GM18870 (cell line): ENCODE measurements around the gene DDX24.

Experiments
- ATAC-seq: cut with Tn5 transposase; IDR thresholded peaks from one replicate; pipeline ENCODE4 v1.9.1; 2021; ENCODE audit warnings: moderate library complexity; ENCODE audit not compliant: unreplicated experiment

The DDX24 gene

DNA sequence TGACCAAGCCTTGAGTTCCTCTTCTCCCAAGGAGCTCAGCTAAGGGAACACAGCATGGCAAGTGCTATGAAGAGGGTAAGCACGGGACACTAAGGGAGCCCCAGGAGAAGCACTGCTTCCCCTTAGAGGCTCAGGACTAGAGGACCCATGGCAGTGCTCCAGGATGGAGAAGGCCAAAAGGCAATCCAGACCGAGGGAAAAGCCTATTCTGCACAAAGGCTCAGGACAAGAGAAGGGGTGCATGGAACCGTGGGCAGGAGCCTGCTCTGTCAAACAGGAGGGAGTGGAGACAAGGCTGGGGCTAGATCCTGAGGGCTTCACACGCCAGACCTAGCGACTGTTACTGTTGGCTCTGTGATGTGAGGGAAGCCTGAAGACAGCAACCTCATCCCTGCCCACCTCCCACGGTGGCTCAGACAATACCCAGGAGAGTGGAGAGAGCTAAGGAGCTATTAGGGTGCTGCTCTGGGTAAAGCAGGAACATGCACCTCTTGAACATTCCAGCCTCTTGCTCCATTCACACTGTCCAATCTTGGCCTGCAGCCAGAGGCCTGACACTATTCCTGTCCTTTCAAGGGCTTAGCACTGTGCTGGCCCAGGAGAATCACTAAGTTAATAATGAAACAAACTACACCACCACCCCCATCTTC lies 30.6 kb downstream of the DDX24 start:
- ATAC-seq, result no peak

DNA sequence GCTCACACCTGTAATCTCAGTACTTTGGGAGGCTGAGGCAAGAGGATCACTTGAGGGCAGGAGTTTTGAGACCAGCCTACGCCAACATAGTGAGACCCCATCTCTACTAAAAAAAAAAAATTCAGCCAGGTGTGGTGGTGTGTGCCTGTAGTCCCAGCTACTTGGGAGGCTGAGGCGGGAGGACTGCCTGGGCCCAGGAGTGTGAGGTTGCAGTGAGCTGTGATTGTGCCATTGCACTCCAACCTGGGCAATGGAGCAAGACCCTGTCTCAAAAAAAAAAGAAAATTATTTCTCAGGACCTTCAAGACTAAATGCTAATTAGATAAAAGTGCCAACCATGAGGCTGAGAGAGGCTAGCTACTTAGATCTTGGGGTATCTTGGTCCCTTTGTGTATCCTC lies 31.4 kb downstream of the DDX24 start:
- no peak for ATAC-seq

DNA sequence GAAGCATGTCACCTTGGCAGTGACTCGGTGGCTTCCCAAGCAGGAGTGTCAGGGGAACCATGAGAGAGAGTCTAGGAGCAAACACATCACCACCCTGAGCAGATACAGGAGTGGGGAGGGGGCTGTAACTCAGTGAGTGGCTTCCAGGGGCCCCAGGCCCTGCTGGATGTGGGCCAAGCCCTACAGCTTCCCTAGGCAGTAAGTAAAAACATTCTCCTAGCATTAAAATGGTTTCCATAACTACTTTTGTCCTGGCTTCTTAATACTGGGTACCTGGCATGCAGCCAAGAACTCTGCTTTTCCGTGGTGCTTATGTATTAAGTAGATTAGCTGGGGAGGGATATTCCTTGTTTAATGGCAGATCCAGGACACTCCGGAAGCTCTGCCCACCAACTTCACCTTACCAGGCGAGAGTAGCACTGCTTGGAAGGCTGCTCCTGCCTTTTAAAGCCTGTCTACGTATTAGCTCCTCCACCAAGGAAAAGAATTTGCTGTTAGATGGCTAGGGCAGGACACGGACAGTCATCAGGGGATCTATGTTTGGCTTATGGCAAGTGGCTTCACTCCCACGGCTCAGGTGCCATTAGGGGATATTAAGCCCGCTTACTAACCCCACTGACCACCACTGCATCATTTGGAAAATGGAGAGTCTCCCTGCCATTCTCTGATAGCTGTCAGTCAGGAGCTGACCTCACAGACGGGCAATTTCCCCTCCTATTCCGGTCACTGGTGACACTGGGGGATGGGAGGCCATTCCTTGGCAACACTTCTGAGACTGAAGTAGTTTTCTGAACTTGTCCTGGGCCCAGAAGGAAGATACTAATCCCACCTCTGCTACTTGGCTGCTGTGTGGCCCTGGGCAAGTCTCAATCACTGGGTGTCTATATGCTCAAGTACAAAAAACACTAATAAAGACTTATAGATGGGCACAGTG lies 32.0 kb downstream of the DDX24 start:
- ATAC-seq, result no peak

DNA sequence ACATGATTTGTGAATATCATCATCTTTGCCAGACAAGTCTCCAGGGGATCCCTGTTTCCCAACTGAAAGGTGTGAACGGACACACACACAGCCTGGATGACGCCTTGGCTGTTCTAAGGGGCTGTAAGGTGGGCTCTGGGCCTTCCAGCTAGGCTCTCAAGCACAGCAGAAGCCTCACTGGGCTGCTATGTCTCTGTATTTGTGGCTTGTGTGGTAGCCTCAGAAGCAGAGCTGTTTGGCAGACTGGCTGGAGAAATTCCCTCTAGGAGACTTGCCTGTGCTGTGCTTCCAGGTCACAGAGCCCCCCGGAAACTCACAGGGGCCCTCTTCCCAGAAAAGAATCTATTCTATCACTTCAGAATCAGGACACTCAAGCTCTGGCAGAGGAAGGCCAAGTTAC lies 33.4 kb downstream of the DDX24 start:
- no peak for ATAC-seq

DNA sequence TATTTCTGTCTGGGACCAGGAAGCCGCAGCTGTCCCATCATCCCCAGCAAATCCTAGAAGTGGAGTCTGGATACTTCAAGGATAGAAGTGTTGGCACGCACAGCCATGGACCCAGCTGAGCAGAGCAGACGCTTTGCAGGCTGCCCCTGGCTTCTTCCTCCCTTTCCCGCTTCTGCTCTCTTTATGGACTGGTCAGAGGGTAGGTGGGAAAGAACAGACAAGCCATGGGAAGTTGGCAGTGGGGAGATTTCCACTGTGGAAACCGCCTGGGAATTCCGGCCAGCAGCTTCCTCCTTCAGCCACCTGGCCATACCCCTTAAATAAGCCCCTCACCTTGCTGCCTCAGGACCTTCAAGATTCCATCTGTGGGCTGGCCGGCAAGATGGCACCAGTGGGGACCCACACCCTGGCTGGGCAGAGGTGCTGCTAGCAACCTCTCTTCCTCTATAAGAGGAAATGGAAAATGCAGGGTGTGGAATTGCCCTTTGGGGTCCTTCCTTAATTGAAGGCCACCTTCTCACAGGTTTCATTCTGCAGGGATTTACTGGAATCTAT lies 34.2 kb downstream of the DDX24 start:
- no peak for ATAC-seq

DNA sequence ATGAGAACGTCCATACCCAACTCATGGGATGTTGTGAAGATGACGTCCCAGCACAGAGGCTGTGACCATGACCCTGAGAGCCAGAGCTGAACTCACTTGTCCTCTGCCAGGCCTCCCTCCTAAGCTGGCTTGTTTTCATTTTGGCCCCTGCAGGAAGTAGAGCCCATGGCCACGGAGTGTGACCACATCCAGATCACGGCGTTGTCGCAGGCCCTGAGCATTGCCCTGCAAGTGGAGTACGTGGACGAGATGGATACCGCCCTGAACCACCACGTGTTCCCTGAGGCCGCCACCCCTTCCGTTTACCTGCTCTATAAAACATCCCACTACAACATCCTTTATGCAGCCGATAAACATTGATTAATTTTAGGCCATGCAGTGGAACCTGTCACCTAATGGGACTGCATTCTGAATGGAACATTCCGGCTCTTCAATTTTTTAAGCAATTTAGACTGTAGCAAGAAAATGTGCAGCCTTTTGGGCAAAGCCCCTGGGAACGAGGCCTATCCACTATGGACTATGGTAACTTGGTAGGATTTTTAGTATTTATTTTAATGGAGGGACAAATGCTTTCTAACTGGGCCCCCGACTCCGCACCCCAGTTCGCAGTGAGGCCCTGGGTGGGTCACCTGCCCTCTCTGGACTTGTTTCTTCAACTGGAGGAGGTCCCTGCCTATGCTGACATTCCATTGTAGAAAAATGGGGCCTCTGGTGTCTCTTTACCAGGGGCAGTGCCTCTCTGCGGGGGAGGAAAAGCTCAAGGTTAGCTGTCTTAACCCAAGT lies 35.2 kb downstream of the DDX24 start:
- ATAC-seq, result no peak

DNA sequence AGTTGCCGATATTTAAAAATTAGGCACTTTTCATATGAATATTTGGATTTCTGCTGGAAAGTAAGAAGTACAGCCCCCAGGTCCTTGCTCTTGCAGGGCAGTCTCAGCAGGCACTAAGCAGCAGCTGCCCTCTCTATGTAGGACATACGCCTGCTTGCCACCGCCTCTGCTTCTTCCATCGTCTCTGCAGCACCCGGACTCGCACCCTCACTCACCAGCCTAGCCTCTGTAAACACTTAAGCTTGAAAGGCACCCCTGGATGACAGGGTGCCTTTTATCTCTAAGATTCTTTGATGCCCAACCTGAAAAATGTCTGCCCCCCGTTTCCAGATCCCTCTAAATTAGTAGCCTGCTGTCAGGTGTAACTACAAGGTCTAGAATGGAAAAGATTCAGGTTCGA lies 35.9 kb downstream of the DDX24 start:
- no peak for ATAC-seq

DNA sequence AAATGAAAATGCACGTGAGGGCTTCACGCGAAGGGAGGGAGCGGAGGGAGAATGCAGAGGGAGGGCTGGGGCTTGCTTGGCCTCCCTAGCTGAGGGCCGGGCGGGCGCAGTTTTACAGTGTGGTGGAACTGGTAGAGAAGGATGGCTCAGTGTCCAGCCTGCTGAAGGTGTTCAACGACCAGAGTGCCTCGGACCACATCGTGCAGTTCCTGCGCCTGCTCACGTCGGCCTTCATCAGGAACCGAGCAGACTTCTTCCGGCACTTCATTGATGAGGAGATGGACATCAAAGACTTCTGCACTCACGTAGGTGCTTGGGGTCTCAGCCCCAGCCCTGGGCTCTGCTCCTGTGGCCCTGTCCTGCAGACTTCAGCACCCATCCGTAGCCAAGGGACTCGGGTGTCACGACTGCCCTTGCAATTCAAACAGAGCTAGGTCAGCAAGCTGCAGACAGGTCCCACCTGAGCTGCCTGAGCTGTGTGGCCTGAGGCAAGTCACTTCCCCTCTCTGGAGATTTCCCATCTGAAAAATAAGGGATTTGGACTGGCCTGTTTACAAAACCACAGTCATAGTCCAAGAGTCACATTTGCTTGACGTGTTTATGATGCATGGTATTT lies 36.4 kb downstream of the DDX24 start:
- no peak for ATAC-seq

DNA sequence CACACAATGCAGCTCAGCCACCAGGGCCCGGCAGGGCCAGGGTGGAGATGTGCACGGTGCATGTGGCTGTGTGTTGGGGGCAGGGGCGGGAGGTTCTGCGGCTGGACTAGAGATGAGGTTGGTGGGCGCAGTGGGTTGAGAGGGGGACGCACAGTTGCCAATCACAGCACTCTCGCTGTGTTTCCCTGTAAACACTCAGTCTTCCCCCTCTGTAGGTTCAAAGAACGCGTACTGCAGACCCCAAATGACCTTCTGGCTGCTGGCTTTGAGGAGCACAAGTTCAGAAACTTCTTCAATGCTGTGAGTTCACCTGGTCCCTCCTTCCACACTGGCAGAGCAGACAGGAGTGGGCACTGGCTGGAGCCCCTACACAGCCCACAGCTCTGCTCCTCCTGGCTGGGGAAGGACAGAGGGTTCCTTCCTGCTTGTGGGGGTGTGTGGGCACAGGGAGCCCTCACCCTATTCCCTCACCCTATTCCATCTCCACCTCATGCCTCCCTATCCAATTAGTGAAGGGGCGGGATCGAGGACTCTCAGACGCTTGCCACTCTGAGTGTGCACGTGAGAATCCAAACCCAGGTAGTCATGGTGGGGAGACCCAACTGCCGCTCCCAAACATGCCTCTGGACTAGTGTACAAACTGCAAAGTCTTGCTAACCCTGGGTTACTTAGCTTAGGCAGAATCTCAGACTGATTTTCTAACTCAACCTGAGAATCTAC lies 37.1 kb downstream of the DDX24 start:
- no peak for ATAC-seq

DNA sequence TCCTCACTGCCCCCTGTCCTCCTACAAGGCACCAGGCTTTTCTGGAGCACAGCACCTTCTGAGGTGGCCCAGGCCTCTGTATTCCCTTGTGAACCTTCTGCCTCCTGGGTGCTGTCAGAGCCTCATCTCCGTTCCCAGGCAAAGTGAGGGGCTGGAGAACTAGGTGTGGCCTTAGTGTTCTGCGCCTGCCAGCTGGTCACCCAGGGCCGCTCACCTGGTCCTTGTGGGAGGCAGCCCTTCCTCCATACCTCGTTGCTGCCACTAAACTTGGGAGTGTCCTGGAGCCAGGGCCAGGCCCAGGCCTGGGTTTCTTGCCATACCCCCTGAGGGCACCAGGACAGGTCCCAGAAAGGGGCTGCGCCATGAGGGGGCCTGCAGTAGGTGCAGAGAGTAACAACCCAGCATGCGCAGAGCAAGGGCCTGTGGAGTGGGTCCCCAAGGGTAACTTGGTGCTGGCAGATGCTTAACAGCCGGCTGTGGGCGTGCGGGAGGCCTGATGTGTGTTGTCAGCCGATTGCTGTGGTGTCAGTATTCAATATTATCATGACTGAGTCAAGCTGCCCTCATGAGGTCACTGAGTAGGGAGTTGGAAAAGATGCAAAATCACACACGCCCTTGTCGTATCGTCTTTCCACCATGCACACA lies 37.8 kb downstream of the DDX24 start:
- no peak for ATAC-seq

DNA sequence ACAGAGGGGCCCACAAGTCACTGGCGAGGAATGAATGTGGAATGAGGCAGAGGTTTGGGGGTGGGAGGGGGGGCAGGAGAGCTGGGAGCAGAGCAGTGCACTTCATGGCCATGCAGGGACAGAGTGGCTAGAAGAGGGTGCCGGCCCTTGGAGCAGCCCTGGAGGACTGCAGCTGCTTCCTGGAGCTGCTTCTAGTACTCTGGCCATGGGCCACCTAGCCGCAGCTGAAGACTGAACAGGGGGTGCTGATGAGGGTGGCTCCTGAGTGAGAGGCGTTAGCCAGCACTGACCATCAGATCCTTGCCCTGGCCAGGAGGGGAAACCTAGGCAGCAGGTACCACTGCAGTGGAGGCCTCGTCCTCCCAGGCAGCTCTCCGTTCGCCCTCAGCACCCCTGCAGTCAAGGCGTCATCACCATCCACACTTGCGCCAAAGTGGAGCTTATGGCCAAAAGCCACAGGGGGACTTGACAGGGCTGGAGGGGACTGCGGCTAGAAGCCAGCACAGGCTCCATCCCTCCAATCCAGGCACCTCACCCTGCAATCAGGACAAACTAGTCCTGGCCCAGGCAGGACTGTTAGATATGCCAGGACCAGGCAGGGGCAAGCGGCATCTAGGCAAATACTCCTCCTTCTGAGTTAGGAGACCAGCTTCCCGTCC lies 38.4 kb downstream of the DDX24 start:
- no peak for ATAC-seq

DNA sequence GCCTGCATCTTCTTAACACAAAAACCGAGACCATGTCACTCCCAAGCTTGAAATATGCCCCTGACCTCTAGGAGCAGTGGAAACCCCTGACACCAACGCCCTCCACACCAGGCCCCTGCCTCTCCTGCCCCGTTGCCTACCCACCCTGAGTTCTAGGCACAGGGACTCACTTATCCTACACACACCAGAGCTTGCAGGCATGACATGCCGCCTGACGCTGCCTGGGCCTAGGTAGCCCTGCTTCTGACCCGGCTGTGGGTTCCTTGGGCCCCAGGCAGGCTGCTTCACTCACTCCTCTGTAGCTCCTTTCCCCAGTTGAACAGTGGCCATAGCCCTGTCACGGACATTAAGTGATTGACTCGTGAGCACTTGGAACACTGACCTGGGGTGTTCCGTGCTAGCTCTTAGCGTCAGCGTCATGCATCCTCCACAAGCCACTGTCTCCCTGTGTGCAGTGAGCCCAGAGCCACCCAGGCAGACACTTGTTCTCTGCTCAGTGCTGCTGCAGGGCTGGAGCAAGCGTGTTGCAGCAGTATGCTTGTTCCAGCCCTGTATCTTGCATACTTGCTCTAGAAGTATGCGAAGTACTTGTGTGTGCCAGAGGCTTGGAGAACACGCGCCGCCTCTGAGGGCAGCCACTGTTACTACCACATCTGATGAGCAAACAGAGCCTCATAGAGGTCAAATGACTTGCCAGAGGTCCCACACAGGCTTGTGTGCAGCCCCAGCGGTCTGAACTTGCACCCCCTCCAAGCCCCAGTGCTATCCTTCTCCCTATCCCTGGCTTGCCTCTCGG lies 39.3 kb downstream of the DDX24 start:
- ATAC-seq, result no peak

DNA sequence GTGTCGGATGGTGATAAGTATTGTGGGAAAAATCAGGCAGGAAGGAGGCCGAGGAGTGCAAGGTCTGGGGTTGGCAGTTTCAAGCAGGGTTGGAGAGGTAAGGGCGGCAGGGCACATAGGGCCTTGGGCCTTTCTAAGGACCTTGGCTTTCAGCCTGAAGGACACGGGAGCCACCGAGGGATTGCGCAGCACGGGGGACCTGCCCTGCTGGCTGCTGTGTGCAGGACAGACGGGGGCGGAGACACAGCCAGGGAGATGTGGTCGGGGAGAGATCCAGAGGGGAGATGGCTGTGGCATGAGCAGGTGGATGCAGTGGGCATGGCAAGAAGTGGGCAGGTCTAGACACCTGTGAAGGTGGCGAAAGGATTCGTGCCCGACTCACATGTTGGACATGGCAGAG lies 40.2 kb downstream of the DDX24 start:
- no peak for ATAC-seq

DNA sequence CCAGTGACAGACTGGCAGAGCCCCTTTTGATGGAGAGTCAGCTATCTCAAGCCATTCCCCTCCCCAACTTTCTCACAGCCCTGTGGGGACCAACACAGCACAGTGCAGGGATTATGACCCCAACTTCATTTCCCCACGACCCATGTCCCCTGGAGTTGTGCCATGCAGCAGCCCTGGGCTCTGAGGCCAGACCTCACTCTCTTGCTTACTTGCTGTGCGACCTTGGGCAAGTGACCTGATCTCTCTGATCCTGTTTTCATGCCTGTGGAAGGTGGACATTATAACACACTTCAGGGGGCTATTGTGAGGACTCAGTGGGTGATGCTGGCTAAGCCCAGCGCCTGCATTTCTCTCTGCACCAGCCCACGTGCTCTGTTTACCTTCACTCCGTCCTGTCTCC lies 40.8 kb downstream of the DDX24 start:
- no peak for ATAC-seq

DNA sequence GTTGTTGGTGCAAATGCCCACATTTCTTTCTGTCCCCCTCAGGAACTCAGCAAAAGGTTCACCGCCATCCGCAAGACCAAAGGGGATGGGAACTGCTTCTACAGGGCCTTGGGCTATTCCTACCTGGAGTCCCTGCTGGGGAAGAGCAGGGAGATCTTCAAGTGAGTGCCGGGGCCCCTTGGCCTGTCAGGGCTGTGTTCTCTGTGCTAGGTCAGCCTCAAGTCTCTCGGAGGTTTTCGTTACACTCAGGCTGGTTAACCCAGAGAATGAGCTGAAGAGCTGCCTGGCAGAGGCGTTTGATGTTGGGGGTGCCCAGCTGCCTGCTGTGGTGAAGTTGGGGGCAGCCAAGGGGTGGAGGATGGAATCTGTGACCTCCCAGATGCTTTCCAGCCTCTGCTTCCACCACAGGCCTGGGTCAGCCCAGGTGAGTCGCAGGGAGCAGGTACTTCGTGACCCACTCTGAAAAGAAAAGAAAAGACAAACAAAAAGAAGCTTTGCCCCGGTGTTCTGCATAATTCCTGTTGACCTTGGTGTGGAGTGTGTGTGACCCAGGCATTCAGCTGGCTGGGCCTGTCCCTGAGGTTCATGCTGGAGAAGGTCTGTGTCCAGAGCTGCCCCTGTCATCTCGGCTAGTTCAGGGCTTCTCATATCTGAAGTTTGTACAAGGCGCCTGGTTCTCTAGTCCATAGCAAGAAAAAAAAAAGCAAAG lies 41.9 kb downstream of the DDX24 start:
- ATAC-seq, result no peak

DNA sequence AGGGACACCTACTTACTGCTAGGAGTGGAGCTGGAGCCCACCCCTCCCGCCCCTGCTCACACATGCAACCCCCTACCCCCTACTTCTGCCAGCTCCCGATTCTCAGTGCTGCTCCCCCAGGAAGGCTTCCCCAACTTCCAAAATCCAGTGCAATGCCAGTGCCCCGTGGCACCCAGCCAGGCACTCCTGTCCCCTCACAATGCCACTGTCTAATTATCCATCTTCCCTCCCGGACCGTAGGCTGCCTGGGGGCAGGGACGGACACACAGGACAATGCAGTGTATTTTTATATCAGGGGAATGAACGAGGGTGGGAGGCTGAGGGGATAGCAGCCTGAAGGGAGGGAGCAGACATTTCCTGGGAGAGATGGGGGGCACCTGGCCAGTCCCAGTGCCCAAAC lies 42.5 kb downstream of the DDX24 start:
- ATAC-seq, result no peak

DNA sequence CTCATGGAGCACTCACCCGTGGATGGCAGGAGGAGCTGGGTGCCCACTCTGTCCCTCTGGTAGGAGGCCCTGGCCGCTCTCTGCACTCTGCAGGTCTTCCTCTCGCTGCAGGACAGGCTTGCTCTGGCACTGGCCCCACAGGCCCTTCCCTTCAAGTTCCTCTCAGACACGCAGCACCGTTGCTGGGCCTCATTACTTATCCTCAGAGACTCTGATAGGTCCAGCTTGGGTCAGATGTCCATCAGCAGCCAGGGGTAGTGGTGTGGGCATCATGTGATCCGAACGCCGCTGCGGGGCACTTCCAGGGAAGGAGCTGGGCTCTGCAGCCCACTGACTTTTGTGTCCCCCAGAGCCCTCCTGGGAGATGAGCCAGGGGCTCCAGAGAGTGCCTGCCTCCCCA lies 43.0 kb downstream of the DDX24 start:
- ATAC-seq, result no peak
